IMR-90 (cell line): ENCODE data around the gene MYBL2. TPM values are rescaled to one million over a fixed set of nuclear protein-coding genes. Genes with fewer than 3 reads are reported as not detected.

Source experiments
- ATAC-seq: fragments of 200-7000 bp; cut with Tn5 transposase; 2 replicates; pipeline ENCODE4 v1.9.1; 2020; ENCODE audit warnings: low read depth, mild to moderate bottlenecking, moderate library complexity
- BruUV-seq: library from RNA; stranded (reverse); fragments of 400-500 nt; replicated peaks from 2 replicates; lab custom pipeline; 2021; lab: Mats Ljungman, UMichigan
- CTCF ChIA-PET: fragments of 300-600 bp; formaldehyde crosslinking; extraction: SDS; loops from one replicate; lab custom pipeline; 2021; ENCODE audit warnings: antibody characterized with exemption; lab: Yijun Ruan, JAX
- POLR2A ChIA-PET: fragments of 300-600 bp; sonication (Branson Sonifier 250); formaldehyde crosslinking; loops from one replicate; lab custom pipeline; 2022; ENCODE audit warnings: antibody characterized with exemption; ENCODE audit not compliant: unreplicated experiment; lab: Charles Lee
- DNase-seq: peaks from one replicate; pipeline ENCODE4 v3.0.0; 2013
- H2AFZ ChIP-seq: replicated peaks from 2 replicates; pipeline ENCODE3; 2013; ENCODE audit warnings: low read length, mild to moderate bottlenecking; ENCODE audit not compliant: poor library complexity
- H2AK5ac ChIP-seq: 2 replicates; pipeline ENCODE4 v1.6.1; 2013; ENCODE audit warnings: low read depth, low read length, inconsistent platforms
- H2AK9ac ChIP-seq: replicated peaks from 2 replicates; pipeline ENCODE3; 2013; ENCODE audit warnings: mild to moderate bottlenecking, low read depth, low read length, moderate library complexity; ENCODE audit not compliant: poor library complexity
- H2BK120ac ChIP-seq: 2 replicates; pipeline ENCODE4 v1.6.1; 2013; ENCODE audit warnings: low read depth, low read length, inconsistent platforms
- H2BK15ac ChIP-seq: 3 replicates; pipeline ENCODE4 v1.6.1; 2013; ENCODE audit warnings: low read depth, low read length, inconsistent platforms
- H2BK20ac ChIP-seq: 2 replicates; pipeline ENCODE4 v1.6.1; 2013; ENCODE audit warnings: low read depth, mild to moderate bottlenecking, inconsistent platforms, low read length, moderate library complexity
- H2BK5ac ChIP-seq: 2 replicates; pipeline ENCODE4 v1.6.1; 2013; ENCODE audit warnings: mild to moderate bottlenecking, low read depth, low read length, inconsistent platforms; ENCODE audit not compliant: poor library complexity, severe bottlenecking
- H3K14ac ChIP-seq: replicated peaks from 2 replicates; pipeline ENCODE4 v1.6.1; 2013; ENCODE audit warnings: low read depth, low read length, inconsistent platforms
- H3K18ac ChIP-seq: 2 replicates; pipeline ENCODE4 v1.6.1; 2013; ENCODE audit warnings: low read depth, low read length, control low read depth
- H3K23ac ChIP-seq: 2 replicates; pipeline ENCODE4 v1.6.1; 2013; ENCODE audit warnings: low read depth, low read length, inconsistent platforms
- H3K27ac ChIP-seq: 2 replicates; pipeline ENCODE4 v1.5.1; 2013; ENCODE audit warnings: mild to moderate bottlenecking, control low read depth, low read length; ENCODE audit not compliant: insufficient read depth
- H3K27me3 ChIP-seq: 2 replicates; pipeline ENCODE4 v1.6.1; 2013; ENCODE audit warnings: low read length; ENCODE audit not compliant: control insufficient read depth, insufficient read depth
- H3K36me3 ChIP-seq: 2 replicates; pipeline ENCODE4 v1.6.1; 2013; ENCODE audit warnings: low read length, mixed read lengths; ENCODE audit not compliant: control insufficient read depth, insufficient read depth
- H3K4ac ChIP-seq: 2 replicates; pipeline ENCODE4 v1.6.1; 2013; ENCODE audit warnings: low read depth, low read length, inconsistent platforms
- H3K4me1 ChIP-seq: 2 replicates; pipeline ENCODE4 v1.6.1; 2013; ENCODE audit warnings: low read length, mixed read lengths; ENCODE audit not compliant: control insufficient read depth, insufficient read depth
- H3K4me2 ChIP-seq: 2 replicates; pipeline ENCODE4 v1.6.1; 2013; ENCODE audit warnings: low read depth, mild to moderate bottlenecking, control low read depth, low read length, moderate library complexity
- H3K4me3 ChIP-seq: 2 replicates; pipeline ENCODE4 v1.5.1; 2013; ENCODE audit warnings: low read depth, mild to moderate bottlenecking, control low read depth, low read length, moderate library complexity; ENCODE audit not compliant: insufficient read depth
- H3K56ac ChIP-seq: 2 replicates; pipeline ENCODE4 v1.6.1; 2013; ENCODE audit warnings: low read length, inconsistent platforms; ENCODE audit not compliant: insufficient read depth; ENCODE audit errors: extremely low read depth
- H3K79me1 ChIP-seq, 2 experiments: 2 replicates each; pipeline ENCODE4 v1.6.1; 2013; ENCODE audit warnings: low read length in 2 of 2, inconsistent platforms in 1 of 2, low read depth in 1 of 2
- H3K9ac ChIP-seq: 2 replicates; pipeline ENCODE4 v1.6.1; 2013; ENCODE audit warnings: low read depth, low read length, control low read depth
- H3K9me1 ChIP-seq: 2 replicates; pipeline ENCODE4 v1.6.1; 2013; ENCODE audit warnings: low read length, inconsistent platforms; ENCODE audit not compliant: insufficient read depth
- H3K9me3 ChIP-seq: 2 replicates; pipeline ENCODE4 v1.6.1; 2013; ENCODE audit warnings: low read length; ENCODE audit not compliant: control insufficient read depth, insufficient read depth
- H4K20me1 ChIP-seq: 2 replicates; pipeline ENCODE4 v1.6.1; 2013; ENCODE audit warnings: low read length, inconsistent platforms; ENCODE audit not compliant: insufficient read depth
- H4K5ac ChIP-seq: 2 replicates; pipeline ENCODE4 v1.6.1; 2013; ENCODE audit warnings: mild to moderate bottlenecking, low read depth, low read length, control low read depth
- H4K8ac ChIP-seq, 2 experiments: 2 replicates each; pipeline ENCODE4 v1.6.1; 2013; ENCODE audit warnings: low read depth in 2 of 2, low read length in 2 of 2, control low read depth in 1 of 2, inconsistent platforms in 1 of 2
- H4K91ac ChIP-seq: 2 replicates; pipeline ENCODE4 v1.6.1; 2013; ENCODE audit warnings: low read depth, low read length, inconsistent platforms; ENCODE audit not compliant: insufficient read depth
- BHLHE40 ChIP-seq: fragments of 150-350 bp; IDR thresholded peaks from 2 replicates; pipeline ENCODE4 v1.6.1; 2016; ENCODE audit warnings: mild to moderate bottlenecking, low read depth, low read length
- CEBPB ChIP-seq: IDR thresholded peaks from 2 replicates; pipeline ENCODE4 v1.6.1; 2012; ENCODE audit warnings: low read depth, low read length, improper control_type of control experiment
- CHD1 ChIP-seq: IDR thresholded peaks from 2 replicates; pipeline ENCODE4 v1.6.1; 2012; ENCODE audit warnings: low read depth, low read length, improper control_type of control experiment
- CTCF ChIP-seq: conservative IDR thresholded peaks from 2 replicates; pipeline ENCODE4 v1.5.1; 2012; ENCODE audit warnings: mild to moderate bottlenecking, low read depth, low read length, improper control_type of control experiment
- ELK1 ChIP-seq: fragments of 150-350 bp; IDR thresholded peaks from 2 replicates; pipeline ENCODE4 v1.6.1; 2016; ENCODE audit warnings: low read depth, mild to moderate bottlenecking, low read length, moderate library complexity, borderline replicate concordance
- FOS ChIP-seq: fragments of 150-350 bp; IDR thresholded peaks from 2 replicates; pipeline ENCODE4 v1.6.1; 2016; ENCODE audit warnings: low read depth, low read length
- MAFK ChIP-seq: IDR thresholded peaks from 2 replicates; pipeline ENCODE4 v1.6.1; 2012; ENCODE audit warnings: low read depth, low read length, improper control_type of control experiment
- MAZ ChIP-seq: IDR thresholded peaks from 2 replicates; pipeline ENCODE4 v1.6.1; 2012; ENCODE audit warnings: low read depth, mild to moderate bottlenecking, low read length, improper control_type of control experiment, moderate library complexity, borderline replicate concordance
- MXI1 ChIP-seq: IDR thresholded peaks from 2 replicates; pipeline ENCODE4 v1.6.1; 2012; ENCODE audit warnings: low read depth, mild to moderate bottlenecking, low read length, moderate library complexity, borderline replicate concordance
- POLR2A ChIP-seq: IDR thresholded peaks from 2 replicates; pipeline ENCODE4 v1.6.1; 2012; ENCODE audit warnings: mild to moderate bottlenecking, low read depth, low read length
- RAD21 ChIP-seq: IDR thresholded peaks from 2 replicates; pipeline ENCODE4 v1.6.1; 2012; ENCODE audit warnings: low read length, improper control_type of control experiment
- RCOR1 ChIP-seq: IDR thresholded peaks from 2 replicates; pipeline ENCODE4 v1.6.1; 2012; ENCODE audit warnings: mild to moderate bottlenecking, low read length, improper control_type of control experiment; ENCODE audit not compliant: insufficient replicate concordance
- RFX5 ChIP-seq: IDR thresholded peaks from 2 replicates; pipeline ENCODE4 v1.8.0; 2012; ENCODE audit warnings: low read depth, mild to moderate bottlenecking, low read length, moderate library complexity
- SMC3 ChIP-seq: fragments of 150-350 bp; IDR thresholded peaks from 2 replicates; pipeline ENCODE4 v1.6.1; 2016; ENCODE audit warnings: low read depth, mild to moderate bottlenecking, antibody characterized with exemption, low read length, moderate library complexity
- USF2 ChIP-seq: fragments of 150-350 bp; IDR thresholded peaks from 2 replicates; pipeline ENCODE4 v1.6.1; 2017; ENCODE audit warnings: mild to moderate bottlenecking, antibody characterized with exemption, low read length, low read depth
- WGBS, 2 experiments: methylation state at CpG; one replicate each; pipeline versions ENCODE4 v1.1.5 to v1.1.7; 2013; ENCODE audit warnings: missing lambda C conversion rate in 2 of 2; ENCODE audit not compliant: insufficient read length in 1 of 2; ENCODE audit errors: extremely low coverage in 2 of 2; 5-methylcytosine and 5-hydroxymethylcytosine counted together
- dilution Hi-C: fragments of 300-500 bp; cut with HindIII; formaldehyde crosslinking; loops from one replicate; pipeline ENCODE4 v1.14.3; 2018; ENCODE audit warnings: low sequenced_read_pairs; ENCODE audit not compliant: unreplicated experiment
- in situ Hi-C: fragments of 300-500 bp; cut with MboI; formaldehyde crosslinking; loops from 3 replicates; pipeline ENCODE4 v1.14.3; 2019; ENCODE audit warnings: low sequenced_read_pairs, inconsistent platforms, mixed read lengths
- intact Hi-C: fragments of 100-400 bp; cut with micrococcal nuclease; formaldehyde crosslinking; loops from 2 replicates; pipeline ENCODE4 v1.10.0; 2022
- polyA plus RNA-seq, 3 experiments: library from polyadenylated mRNA; depleted of rRNA; stranded (reverse); fragments of >200 nt; gene quantifications; 2 replicates each; pipeline ENCODE4 v1.2.3, GENCODE V29; 2012; ENCODE audit warnings: low replicate concordance in 1 of 3
- total RNA-seq: library from RNA; depleted of rRNA; stranded (reverse); fragments of >200 nt; gene quantifications from 2 replicates; pipeline ENCODE4 v1.2.3, GENCODE V29; 2012

The MYBL2 gene
- total and polyA plus RNA-seq, 2 of the 4 experiments (the other 2 are of a cell fraction): 12.4 to 23.1 TPM

- DNase-seq (no peak), ATAC-seq (no peak)
- H4K5ac ChIP-seq: no peak overlapping the region
- intact Hi-C loops (no loop called here), dilution Hi-C loops (no loop called here), in situ Hi-C loops (no loop called here)
- no peak overlapping the region; the same call in 2 of the 3 replicates for H2BK15ac ChIP-seq
- no peak overlapping the region for H3K56ac ChIP-seq
- H3K18ac ChIP-seq: no peak overlapping the region
- BruUV-seq: no TSS peak
- peaks cover 3% of the 10 kb centered on the region for H3K9me3 ChIP-seq
- H3K9ac ChIP-seq: no peak overlapping the region
- H3K4me1 ChIP-seq: no peaks in the 10 kb centered on the region
- no peak overlapping the region for H2BK20ac ChIP-seq
- no peak overlapping the region for H3K23ac ChIP-seq
- no peaks in the 10 kb centered on the region for H3K79me1 ChIP-seq
- ChIA-PET POLR2A (no interaction called here), CTCF (no interaction called here)
- no peak overlapping the region for H3K4me2 ChIP-seq
- H2AK9ac ChIP-seq: no peak overlapping the region
- H3K27ac ChIP-seq: no peak overlapping the region
- H2BK120ac ChIP-seq: no peak overlapping the region
- no peak overlapping the region for H3K4me3 ChIP-seq
- no peaks in the 10 kb centered on the region for H3K27me3 ChIP-seq
- no peak overlapping the region for H2BK5ac ChIP-seq
- H2AFZ ChIP-seq: peak overlapping the region; percentile 43
- H4K91ac ChIP-seq: no peak overlapping the region
- H4K8ac ChIP-seq: no peak overlapping the region
- WGBS, 2 experiments: 77% methylated on average over 4 of the region's 12 CpGs; no CpG with 5 or more reads in 1 of the 2 experiments
- no peaks in the 10 kb centered on the region for H3K36me3 ChIP-seq
- no peaks in the 10 kb centered on the region for H3K9me1 ChIP-seq
- H3K14ac ChIP-seq: no peak overlapping the region
- H3K4ac ChIP-seq: no peak overlapping the region
- H4K20me1 ChIP-seq: no peaks in the 10 kb centered on the region
- no peak overlapping the region for H2AK5ac ChIP-seq
- no peak for TF ChIP-seq RFX5
- TF ChIP-seq MXI1: no peak
- TF ChIP-seq ELK1: no peak
- no peak for TF ChIP-seq SMC3
- TF ChIP-seq MAZ: no peak
- no peak for TF ChIP-seq RAD21
- no peak for TF ChIP-seq USF2
- no peak for TF ChIP-seq CEBPB
- TF ChIP-seq POLR2A: no peak
- no peak for TF ChIP-seq CTCF
- TF ChIP-seq RCOR1: no peak
- no peak for TF ChIP-seq BHLHE40
- no peak for TF ChIP-seq FOS
- TF ChIP-seq CHD1: no peak
- no peak for TF ChIP-seq MAFK
Measured at GRCh38 chr20:43716757-43717615, 50.1 kb downstream of the MYBL2 start.
